Trophoblast cell (in vitro differentiated cells and primary cell): ENCODE measurements around the gene ACSM4.
"Not testable (repeated sequence)": the region's sequence is repeated elsewhere in the genome, so short reads cannot be mapped to it uniquely, and the experiment has no call there.

Source experiments
- DNase-seq, 2 donors: peaks; one replicate each; pipeline ENCODE4 v3.0.0-alpha.2; 2016
- H2AFZ ChIP-seq: 2 replicates; pipeline ENCODE4 v1.6.1; 2013; ENCODE audit warnings: low read length, moderate library complexity, mild to moderate bottlenecking; ENCODE audit not compliant: insufficient read depth, poor library complexity
- H2AK5ac ChIP-seq: 2 replicates; pipeline ENCODE4 v1.6.1; 2013; ENCODE audit warnings: mild to moderate bottlenecking, low read length
- H2BK120ac ChIP-seq: 2 replicates; pipeline ENCODE4 v1.6.1; 2013; ENCODE audit warnings: low read length, mild to moderate bottlenecking, moderate library complexity; ENCODE audit not compliant: insufficient read depth, poor library complexity
- H2BK12ac ChIP-seq: 2 replicates; pipeline ENCODE4 v1.6.1; 2013; ENCODE audit warnings: mild to moderate bottlenecking, low read length, moderate library complexity
- H2BK5ac ChIP-seq: 2 replicates; pipeline ENCODE4 v1.6.1; 2013; ENCODE audit warnings: low read length, low read depth, moderate library complexity, mild to moderate bottlenecking; ENCODE audit not compliant: poor library complexity
- H3K14ac ChIP-seq: 2 replicates; pipeline ENCODE4 v1.6.1; 2013; ENCODE audit warnings: mild to moderate bottlenecking, low read length
- H3K18ac ChIP-seq: 2 replicates; pipeline ENCODE4 v1.6.1; 2013; ENCODE audit warnings: mild to moderate bottlenecking, low read length
- H3K23ac ChIP-seq: 2 replicates; pipeline ENCODE4 v1.6.1; 2013; ENCODE audit warnings: low read length
- H3K27ac ChIP-seq: 2 replicates; pipeline ENCODE4 v1.5.1; 2013; ENCODE audit warnings: low read depth, mild to moderate bottlenecking, inconsistent platforms, low read length, moderate library complexity
- H3K27me3 ChIP-seq: 2 replicates; pipeline ENCODE4 v1.6.1; 2013; ENCODE audit warnings: inconsistent platforms, mild to moderate bottlenecking, low read length, moderate library complexity; ENCODE audit not compliant: insufficient read depth
- H3K36me3 ChIP-seq, 2 experiments: 1 replicate in 1 of 2; 2 replicates in 1 of 2; pipeline ENCODE4 v1.6.1; 2013; ENCODE audit warnings: low read length in 2 of 2, mild to moderate bottlenecking in 2 of 2, moderate library complexity in 1 of 2; ENCODE audit not compliant: insufficient read depth in 2 of 2, control insufficient read depth in 1 of 2
- H3K4ac ChIP-seq: 2 replicates; pipeline ENCODE4 v1.6.1; 2013; ENCODE audit warnings: low read depth, mild to moderate bottlenecking, low read length, moderate library complexity
- H3K4me1 ChIP-seq, 2 experiments: 1 replicate in 1 of 2; 2 replicates in 1 of 2; pipeline ENCODE4 v1.6.1; 2013; ENCODE audit warnings: low read length in 2 of 2, mild to moderate bottlenecking in 2 of 2, moderate library complexity in 1 of 2; ENCODE audit not compliant: insufficient read depth in 2 of 2, control insufficient read depth in 1 of 2
- H3K4me2 ChIP-seq: 2 replicates; pipeline ENCODE4 v1.6.1; 2013; ENCODE audit warnings: inconsistent platforms, mild to moderate bottlenecking, low read length, moderate library complexity
- H3K4me3 ChIP-seq: 2 replicates; pipeline ENCODE4 v1.5.1; 2013; ENCODE audit warnings: mild to moderate bottlenecking, low read depth, low read length, inconsistent platforms
- H3K79me1 ChIP-seq: one replicate; pipeline ENCODE4 v1.6.1; 2013; ENCODE audit warnings: low read length
- H3K79me2 ChIP-seq: 2 replicates; pipeline ENCODE4 v1.6.1; 2013; ENCODE audit warnings: low read length, mild to moderate bottlenecking; ENCODE audit not compliant: control insufficient read depth, insufficient read depth, poor library complexity
- H3K9ac ChIP-seq: 2 replicates; pipeline ENCODE4 v1.6.1; 2013; ENCODE audit warnings: mild to moderate bottlenecking, low read length
- H3K9me3 ChIP-seq: 2 replicates; pipeline ENCODE4 v1.6.1; 2013; ENCODE audit warnings: low read depth, mild to moderate bottlenecking, control low read depth, inconsistent platforms, low read length; ENCODE audit not compliant: insufficient read depth
- H4K12ac ChIP-seq: 2 replicates; pipeline ENCODE4 v1.6.1; 2013; ENCODE audit warnings: low read depth, mild to moderate bottlenecking, low read length, moderate library complexity
- H4K8ac ChIP-seq: 2 replicates; pipeline ENCODE4 v1.6.1; 2013; ENCODE audit warnings: low read depth, mild to moderate bottlenecking, low read length, moderate library complexity
- H4K91ac ChIP-seq: one replicate; pipeline ENCODE4 v1.6.1; 2013; ENCODE audit warnings: low read depth, mild to moderate bottlenecking, low read length, moderate library complexity
- WGBS: extraction: QIAGEN DNeasy Blood & Tissue Kit; methylation state at CpG from one replicate; pipeline ENCODE4 v1.1.7; 2013; ENCODE audit warnings: missing lambda C conversion rate; ENCODE audit not compliant: insufficient read length, insufficient coverage; ENCODE audit errors: extremely low coverage; 5-methylcytosine and 5-hydroxymethylcytosine counted together

The ACSM4 gene

DNA sequence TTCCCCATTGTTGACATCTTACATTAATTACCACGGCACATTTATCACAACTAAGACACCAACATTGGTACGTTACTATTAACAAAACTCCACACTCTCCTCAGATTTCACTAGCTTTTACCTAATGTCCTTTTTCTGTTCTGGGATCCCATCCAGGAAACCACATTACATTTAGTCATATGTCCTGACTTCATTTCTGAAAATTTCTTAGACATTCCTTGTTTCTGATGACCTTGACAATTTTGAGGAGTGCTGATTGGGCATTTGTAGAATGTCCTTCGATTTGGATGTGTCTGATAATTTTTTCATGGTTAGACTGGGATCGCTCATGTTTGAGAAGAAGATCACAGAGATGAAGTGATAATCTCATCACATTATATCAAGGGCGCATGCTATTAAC lies 34.6 kb upstream of the ACSM4 start:
- Histone ChIP-seq H2BK12ac (no peak overlapping the region), H3K27ac (no peak overlapping the region), H3K9me3 (peaks cover 1% of the 10 kb centered on the region), H4K91ac (no peak overlapping the region), H3K4me3 (no peak overlapping the region), H3K36me3 (no peaks in the 10 kb centered on the region), H3K18ac (no peak overlapping the region), H2AK5ac (no peak overlapping the region), H3K27me3 (no peaks in the 10 kb centered on the region), H3K9ac (no peak overlapping the region), H3K4ac (no peak overlapping the region), H2BK5ac (no peak overlapping the region), H3K14ac (no peak overlapping the region), H3K23ac (no peak overlapping the region), H2BK120ac (no peak overlapping the region), H3K79me2 (no peaks in the 10 kb centered on the region), H4K8ac (no peak overlapping the region), H3K4me2 (no peak overlapping the region), H3K4me1 (no peaks in the 10 kb centered on the region), H3K79me1 (no peaks in the 10 kb centered on the region), H2AFZ (no peak overlapping the region), H4K12ac (no peak overlapping the region)
- WGBS: no CpG with 5 or more reads among the region's 5 CpGs
- DNase-seq: no peak

GRCh38 chr12:7271893-7272514 lies 31.9 kb upstream of the ACSM4 start:
- no peak overlapping the region for H3K4ac ChIP-seq
- no peak overlapping the region for H2BK5ac ChIP-seq
- H3K79me2 ChIP-seq: no peaks in the 10 kb centered on the region
- no peaks in the 10 kb centered on the region for H3K4me1 ChIP-seq
- no peak overlapping the region for H3K9ac ChIP-seq
- H2BK120ac ChIP-seq: no peak overlapping the region
- H3K36me3 ChIP-seq: no peaks in the 10 kb centered on the region
- no peak overlapping the region for H3K4me3 ChIP-seq
- H3K27me3 ChIP-seq: no peaks in the 10 kb centered on the region
- H2BK12ac ChIP-seq: no peak overlapping the region
- no peak overlapping the region for H2AK5ac ChIP-seq
- no peak overlapping the region for H3K18ac ChIP-seq
- H3K23ac ChIP-seq: no peak overlapping the region
- no peak overlapping the region for H4K8ac ChIP-seq
- DNase-seq: no peak
- H4K91ac ChIP-seq: no peak overlapping the region
- no peak overlapping the region for H3K4me2 ChIP-seq
- H3K14ac ChIP-seq: no peak overlapping the region
- no peaks in the 10 kb centered on the region for H3K79me1 ChIP-seq
- no peaks in the 10 kb centered on the region for H3K9me3 ChIP-seq
- no peak overlapping the region for H2AFZ ChIP-seq
- H3K27ac ChIP-seq: no peak overlapping the region
- no peak overlapping the region for H4K12ac ChIP-seq
- no CpG with 5 or more reads among the region's 5 CpGs for WGBS

DNA sequence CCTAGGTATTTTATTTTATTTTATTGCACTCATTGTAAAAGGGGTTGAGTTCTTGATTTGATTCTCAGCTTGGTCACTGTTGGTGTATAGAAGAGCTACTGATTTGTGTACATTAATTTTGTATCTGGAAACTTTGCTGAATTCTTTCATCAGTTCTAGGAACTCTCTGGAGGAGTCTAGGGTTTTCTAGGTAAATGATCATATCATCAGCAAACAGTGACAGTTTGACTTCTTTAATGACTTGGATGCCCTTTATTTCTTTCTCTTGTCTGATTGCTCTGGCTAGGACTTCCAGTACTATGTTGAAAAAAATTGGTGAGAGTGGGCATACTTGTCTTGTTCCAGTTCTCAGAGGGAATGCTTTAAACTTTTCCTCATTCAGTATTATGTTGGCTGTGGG lies 28.4 kb upstream of the ACSM4 start:
- H3K23ac ChIP-seq, H2BK5ac ChIP-seq, H2AFZ ChIP-seq, H3K79me2 ChIP-seq, H3K4ac ChIP-seq, H3K9ac ChIP-seq, H3K18ac ChIP-seq, H3K27me3 ChIP-seq, H3K79me1 ChIP-seq, H4K8ac ChIP-seq, H3K4me3 ChIP-seq, H4K91ac ChIP-seq, H2BK120ac ChIP-seq, H4K12ac ChIP-seq, H3K4me1 ChIP-seq, H3K27ac ChIP-seq, DNase-seq, H3K14ac ChIP-seq, H2BK12ac ChIP-seq, H2AK5ac ChIP-seq, H3K9me3 ChIP-seq, H3K4me2 ChIP-seq, H3K36me3 ChIP-seq: not testable (repeated sequence)

GRCh38 chr12:7282844-7283243 lies 21.0 kb upstream of the ACSM4 start:
- H3K23ac ChIP-seq: no peak overlapping the region
- no peak overlapping the region for H3K4ac ChIP-seq
- no peak overlapping the region for H2BK5ac ChIP-seq
- H3K4me3 ChIP-seq: no peak overlapping the region
- no peak overlapping the region for H2BK120ac ChIP-seq
- H3K36me3 ChIP-seq: no peaks in the 10 kb centered on the region
- H2AFZ ChIP-seq: no peak overlapping the region
- no peak overlapping the region for H2BK12ac ChIP-seq
- H3K79me2 ChIP-seq: no peaks in the 10 kb centered on the region
- no CpG with 5 or more reads among the region's 2 CpGs for WGBS
- peak overlapping the region; percentile 2 for H3K4me2 ChIP-seq
- H3K27me3 ChIP-seq: no peaks in the 10 kb centered on the region
- H4K91ac ChIP-seq: no peak overlapping the region
- H3K9ac ChIP-seq: no peak overlapping the region
- no peak overlapping the region for H3K14ac ChIP-seq
- DNase-seq: no peak
- no peaks in the 10 kb centered on the region for H3K79me1 ChIP-seq
- no peaks in the 10 kb centered on the region for H3K4me1 ChIP-seq
- no peak overlapping the region for H4K12ac ChIP-seq
- H3K27ac ChIP-seq: no peak overlapping the region
- H4K8ac ChIP-seq: no peak overlapping the region
- H2AK5ac ChIP-seq: no peak overlapping the region
- peaks cover 6% of the 10 kb centered on the region for H3K9me3 ChIP-seq
- no peak overlapping the region for H3K18ac ChIP-seq
